ENCODE results near the gene TIFAB. TPM values are rescaled to one million over a fixed set of nuclear protein-coding genes. Genes with fewer than 3 reads are reported as not detected.

Gene TIFAB
- total RNA-seq, 2 donors from 2014 or later, result not detected

DNA sequence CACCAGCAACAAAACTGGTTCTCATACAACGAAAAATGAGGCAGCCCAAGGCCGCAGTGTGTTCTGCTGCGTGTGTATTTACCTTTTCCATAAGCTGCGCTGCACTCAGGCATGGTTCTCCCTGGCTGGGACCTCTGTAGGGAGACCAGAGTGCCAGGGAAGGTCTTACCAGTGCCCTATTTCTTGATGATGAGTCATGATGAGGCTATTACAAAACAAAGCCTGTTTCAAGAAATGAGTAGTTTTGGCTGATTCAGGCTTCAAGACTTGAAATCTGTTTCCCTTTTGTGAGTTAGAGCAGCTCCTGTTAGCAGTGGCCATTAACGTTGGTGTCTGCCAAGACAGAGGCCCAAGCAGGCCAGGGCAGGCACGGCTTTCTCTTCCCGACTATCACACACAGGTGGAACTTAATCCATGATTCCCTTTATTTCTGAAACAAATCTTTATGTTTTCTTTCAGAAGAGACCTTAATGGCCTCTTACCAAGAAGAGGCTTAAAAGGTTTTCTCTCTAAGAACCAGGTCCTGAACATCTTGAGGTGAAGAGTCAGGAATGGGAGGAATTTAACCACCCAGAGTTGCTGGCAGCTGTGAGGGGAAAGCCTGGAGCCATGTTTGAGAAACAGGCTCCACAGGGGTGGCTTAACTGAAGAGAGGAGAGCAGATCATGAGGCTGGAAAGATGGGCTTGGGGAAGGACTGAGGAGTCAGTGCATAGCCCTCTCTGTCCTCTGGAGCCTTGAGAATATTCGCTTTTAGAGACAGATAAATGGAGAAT, 41.4 kb upstream of the TIFAB start:
- no peak overlapping the region for H3K4me3 ChIP-seq
- no peaks in the 10 kb centered on the region for H3K27me3 ChIP-seq (replicated peaks; ENCODE audit: insufficient read depth)
- no peaks in the 10 kb centered on the region for H3K9me3 ChIP-seq
- TF ChIP-seq POLR2AphosphoS5 (IDR thresholded peaks at IDR 0.05), result peak; percentile 27
- no peak for TF ChIP-seq POLR2A (IDR thresholded peaks at IDR 0.05)
- no peaks in the 10 kb centered on the region for H3K36me3 ChIP-seq
- peak; percentile 30 for DNase-seq (ENCODE audit: low spot score)
- H3K27ac ChIP-seq, result peak overlapping the region in 1 of 2 donors; percentile 44
- no peaks in the 10 kb centered on the region for H3K4me1 ChIP-seq (replicated peaks)
- 48% methylated on average over 8 of the region's 8 CpGs for WGBS
- intact Hi-C loops (cut with DNase I), result no loop called here

DNA sequence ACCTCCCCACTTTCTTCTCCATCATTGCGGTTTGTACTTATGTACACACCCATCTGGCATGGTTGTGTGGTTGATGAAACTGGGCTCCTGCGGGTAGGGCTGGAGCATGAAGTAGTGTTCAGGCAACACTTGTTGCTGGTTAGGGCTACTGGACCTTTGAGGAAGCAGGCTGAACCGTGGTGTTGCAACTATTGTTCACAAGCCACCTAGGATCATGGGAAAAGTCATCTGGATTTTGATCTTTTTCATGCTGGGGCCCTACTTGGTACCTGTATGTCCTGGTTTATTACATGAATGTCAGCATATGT, 40.1 kb upstream of the TIFAB start:
- intact Hi-C loops (cut with DNase I), result no loop called here
- Histone ChIP-seq H3K4me3 (no peak overlapping the region), H3K4me1 (replicated peaks) (no peaks in the 10 kb centered on the region), H3K27me3 (replicated peaks; ENCODE audit: insufficient read depth) (no peaks in the 10 kb centered on the region), H3K36me3 (no peaks in the 10 kb centered on the region), H3K27ac (no peak overlapping the region), H3K9me3 (no peaks in the 10 kb centered on the region)
- DNase-seq (ENCODE audit: low spot score), result no peak
- 84% methylated on average over 3 of the region's 3 CpGs for WGBS
- TF ChIP-seq POLR2A (IDR thresholded peaks at IDR 0.05) (no peak), POLR2AphosphoS5 (IDR thresholded peaks at IDR 0.05) (no peak)
- TF ChIP-seq, protein P1, sequence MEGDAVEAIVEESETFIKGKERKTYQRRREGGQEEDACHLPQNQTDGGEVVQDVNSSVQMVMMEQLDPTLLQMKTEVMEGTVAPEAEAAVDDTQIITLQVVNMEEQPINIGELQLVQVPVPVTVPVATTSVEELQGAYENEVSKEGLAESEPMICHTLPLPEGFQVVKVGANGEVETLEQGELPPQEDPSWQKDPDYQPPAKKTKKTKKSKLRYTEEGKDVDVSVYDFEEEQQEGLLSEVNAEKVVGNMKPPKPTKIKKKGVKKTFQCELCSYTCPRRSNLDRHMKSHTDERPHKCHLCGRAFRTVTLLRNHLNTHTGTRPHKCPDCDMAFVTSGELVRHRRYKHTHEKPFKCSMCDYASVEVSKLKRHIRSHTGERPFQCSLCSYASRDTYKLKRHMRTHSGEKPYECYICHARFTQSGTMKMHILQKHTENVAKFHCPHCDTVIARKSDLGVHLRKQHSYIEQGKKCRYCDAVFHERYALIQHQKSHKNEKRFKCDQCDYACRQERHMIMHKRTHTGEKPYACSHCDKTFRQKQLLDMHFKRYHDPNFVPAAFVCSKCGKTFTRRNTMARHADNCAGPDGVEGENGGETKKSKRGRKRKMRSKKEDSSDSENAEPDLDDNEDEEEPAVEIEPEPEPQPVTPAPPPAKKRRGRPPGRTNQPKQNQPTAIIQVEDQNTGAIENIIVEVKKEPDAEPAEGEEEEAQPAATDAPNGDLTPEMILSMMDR (IDR thresholded peaks at IDR 0.05), result no peak

DNA sequence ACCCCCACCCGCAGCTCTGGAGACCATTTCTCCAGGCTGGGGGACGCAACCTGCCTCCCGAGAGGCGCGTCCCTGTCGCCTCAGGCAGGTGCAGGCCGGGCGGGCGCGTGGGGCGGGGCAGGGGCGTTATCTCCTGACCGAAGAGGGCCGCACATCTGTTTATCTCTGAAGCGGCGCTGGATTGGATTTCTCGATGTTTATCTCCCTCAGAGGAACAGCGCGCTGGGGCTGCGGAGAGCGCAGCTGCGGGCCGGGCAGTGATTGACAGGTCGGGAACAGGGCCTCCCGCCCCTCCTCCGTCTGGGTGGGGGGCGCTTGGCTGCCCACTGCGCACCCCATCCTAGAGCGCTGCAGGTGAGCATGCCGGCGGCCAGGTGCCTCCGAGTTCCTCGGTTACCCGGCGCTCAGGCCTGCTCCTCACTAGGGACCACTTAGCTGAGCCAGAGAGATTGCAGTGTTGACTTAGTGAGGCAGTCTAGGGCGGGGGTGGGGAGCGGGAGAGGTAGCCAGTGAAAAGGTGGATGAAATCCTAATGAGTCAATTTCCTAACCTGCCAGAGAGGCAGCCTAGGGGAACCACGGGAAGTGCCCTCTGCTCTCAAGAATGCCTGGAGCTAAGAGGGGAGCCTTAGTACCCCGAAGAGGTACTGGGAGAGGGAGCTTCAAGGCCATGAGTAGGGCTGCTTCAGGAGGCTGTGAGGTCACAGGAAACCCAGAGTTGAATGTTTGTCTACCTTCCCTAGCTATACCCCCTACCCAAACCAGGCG, 39.6 kb upstream of the TIFAB start:
- H3K27me3 ChIP-seq (replicated peaks; ENCODE audit: insufficient read depth), result no peaks in the 10 kb centered on the region

DNA sequence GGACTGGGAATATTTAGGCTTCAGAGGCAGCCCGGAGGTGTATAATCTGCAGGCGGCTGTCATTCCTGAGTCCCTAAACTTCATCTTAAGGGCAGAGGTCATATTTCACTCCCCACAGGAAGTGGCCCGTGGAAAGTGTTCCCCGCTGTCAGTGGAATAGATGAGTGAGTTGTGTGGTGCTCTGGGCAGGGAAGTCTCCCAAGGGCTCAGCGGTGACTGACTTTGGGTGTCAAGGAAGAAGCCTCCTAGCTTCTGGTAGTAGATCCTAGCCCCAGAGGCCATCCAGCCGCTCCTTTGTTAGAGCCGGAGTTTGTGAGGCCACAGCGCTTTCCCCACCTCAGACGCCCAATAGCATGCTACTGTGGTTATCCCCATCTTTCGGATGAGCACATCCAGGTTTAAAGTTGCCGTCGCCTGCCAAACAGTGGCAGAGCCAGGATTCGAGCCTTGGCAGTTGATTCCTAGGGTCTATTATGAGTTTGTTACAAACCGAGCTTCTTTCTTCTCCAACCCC, 38.9 kb upstream of the TIFAB start:
- no peaks in the 10 kb centered on the region for H3K27me3 ChIP-seq (replicated peaks; ENCODE audit: insufficient read depth)

More for the DNA sequence above, 39.6 kb upstream of the TIFAB start:
- Histone ChIP-seq H3K27ac (no peak overlapping the region), H3K4me1 (replicated peaks) (no peaks in the 10 kb centered on the region), H3K9me3 (no peaks in the 10 kb centered on the region), H3K36me3 (no peaks in the 10 kb centered on the region), H3K4me3 (no peak overlapping the region)
- 25% methylated on average over 25 of the region's 40 CpGs for WGBS
- TF ChIP-seq, protein P1 (IDR thresholded peaks at IDR 0.05), result no peak
- TF ChIP-seq POLR2AphosphoS5 (IDR thresholded peaks at IDR 0.05) (no peak), POLR2A (IDR thresholded peaks at IDR 0.05) (no peak)
- DNase-seq (ENCODE audit: low spot score), result no peak
- intact Hi-C loops (cut with DNase I), result no loop called here

More for the DNA sequence above, 38.9 kb upstream of the TIFAB start:
- 63% methylated on average over 14 of the region's 14 CpGs for WGBS
- TF ChIP-seq POLR2A (IDR thresholded peaks at IDR 0.05) (no peak), POLR2AphosphoS5 (IDR thresholded peaks at IDR 0.05) (no peak)
- TF ChIP-seq, protein P1 (IDR thresholded peaks at IDR 0.05), result no peak
- intact Hi-C loops (cut with DNase I), result no loop called here
- H3K9me3 ChIP-seq, result no peaks in the 10 kb centered on the region
- no peak overlapping the region for H3K4me3 ChIP-seq
- no peaks in the 10 kb centered on the region for H3K4me1 ChIP-seq (replicated peaks)
- no peaks in the 10 kb centered on the region for H3K36me3 ChIP-seq
- no peak overlapping the region for H3K27ac ChIP-seq
- no peak for DNase-seq (ENCODE audit: low spot score)
